ENCODE data around the gene PRR14L. TPM values are rescaled to one million over a fixed set of nuclear protein-coding genes. Genes with fewer than 3 reads are reported as not detected.
"Not testable (repeated sequence)": the region's sequence is repeated elsewhere in the genome, so short reads cannot be mapped to it uniquely, and the experiment has no call there.

PRR14L gene
- polyA plus RNA-seq, 1 of the 3 experiments (the other 2 are of a cell fraction) = 5.9 TPM

DNA sequence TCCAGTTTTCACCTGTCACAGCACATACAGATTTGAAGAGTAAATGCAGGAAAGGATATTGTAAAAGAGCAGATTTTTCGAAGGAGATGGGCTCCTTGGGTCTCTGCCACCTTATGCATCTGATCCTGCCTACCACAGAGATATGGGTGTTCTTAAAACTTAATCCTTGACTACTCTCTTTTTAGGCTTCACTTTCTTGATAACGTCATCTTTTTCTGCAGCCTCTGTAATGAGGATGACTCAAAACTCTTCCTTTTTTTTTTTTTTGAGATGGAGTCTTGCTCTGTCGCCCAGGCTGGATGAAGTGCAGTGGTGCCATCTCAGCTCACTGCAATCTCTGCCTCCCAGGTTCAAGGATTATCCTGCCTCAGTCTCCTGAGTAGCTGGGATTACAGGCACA is 7.8 kb downstream of the PRR14L start:
- no peak for TF ChIP-seq SMC3 (IDR thresholded peaks at IDR 0.05; ENCODE audit: low read depth, low read length)
- TF ChIP-seq, protein P1, sequence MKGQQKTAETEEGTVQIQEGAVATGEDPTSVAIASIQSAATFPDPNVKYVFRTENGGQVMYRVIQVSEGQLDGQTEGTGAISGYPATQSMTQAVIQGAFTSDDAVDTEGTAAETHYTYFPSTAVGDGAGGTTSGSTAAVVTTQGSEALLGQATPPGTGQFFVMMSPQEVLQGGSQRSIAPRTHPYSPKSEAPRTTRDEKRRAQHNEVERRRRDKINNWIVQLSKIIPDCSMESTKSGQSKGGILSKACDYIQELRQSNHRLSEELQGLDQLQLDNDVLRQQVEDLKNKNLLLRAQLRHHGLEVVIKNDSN (IDR thresholded peaks at IDR 0.05; ENCODE audit: borderline replicate concordance, low read depth) = no peak
- no peak for TF ChIP-seq NFIC (IDR thresholded peaks at IDR 0.05; ENCODE audit: borderline replicate concordance)
- no peak for TF ChIP-seq RAD21 (IDR thresholded peaks at IDR 0.05; ENCODE audit: low read length)
- Histone ChIP-seq H3K4me1 (ENCODE audit: control insufficient read depth in 1 of 2, insufficient read depth in 2 of 2, low read depth in 1 of 2, low read length in 1 of 2) (no peaks in the 10 kb centered on the region; a peak in 2 of 4 replicates), H3K27ac (ENCODE audit: low read depth in 2 of 2, low read length in 1 of 2) (no peak overlapping the region), H3K79me2 (ENCODE audit: insufficient read depth) (peaks cover 98% of the 10 kb centered on the region), H2AFZ (ENCODE audit: low read depth) (no peak overlapping the region), H3F3A (replicated peaks; ENCODE audit: insufficient read depth) (peaks cover 3% of the 10 kb centered on the region), H3K9me2 (no peaks in the 10 kb centered on the region), H3K4me2 (no peak overlapping the region), H3K9me3 (no peaks in the 10 kb centered on the region), H3K36me3 (replicated peaks in 1 of 2; ENCODE audit: control insufficient read depth in 1 of 2, insufficient read depth in 2 of 2, low read length in 1 of 2) (peaks cover 17 to 32% of the 10 kb centered on the region in 2 experiments), H4K20me1 (ENCODE audit: insufficient read depth) (peaks cover 17% of the 10 kb centered on the region; the same call in 1 of the 2 replicates), H3K27me3 (ENCODE audit: insufficient read depth) (no peaks in the 10 kb centered on the region), H3K4me3 (ENCODE audit: low read depth in 2 of 2, low read length in 1 of 2) (no peak overlapping the region), H3K9ac (no peak overlapping the region)
- CTCF ChIA-PET = no interaction called here
- DNase-seq = no peak
- POLR2A ChIA-PET = no interaction called here
- 90% methylated on average over 3 of the region's 3 CpGs for WGBS (ENCODE audit: low lambda C conversion rate)

DNA sequence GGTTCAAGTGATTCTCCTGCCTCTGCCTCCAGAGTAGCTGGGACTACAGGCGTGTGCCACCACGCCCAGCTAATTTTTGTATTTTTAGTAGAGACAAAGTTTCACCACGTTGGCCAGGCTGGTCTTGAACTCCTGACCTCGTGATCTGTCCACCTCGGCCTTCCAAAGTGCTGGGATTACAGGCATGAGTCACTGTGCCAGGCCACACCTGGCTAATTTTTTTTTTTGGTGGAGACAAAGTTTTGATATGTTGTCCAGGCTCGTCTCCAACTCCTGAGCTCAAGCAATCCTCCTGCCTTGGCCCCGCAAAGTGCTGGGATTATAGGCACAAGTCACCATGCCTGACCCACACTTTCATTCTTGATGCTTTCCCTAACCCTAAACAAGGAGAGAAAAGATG is 9.6 kb downstream of the PRR14L start:
- H3K9me2 ChIP-seq; H3K4me2 ChIP-seq; H3K27me3 ChIP-seq (ENCODE audit: insufficient read depth); H3K4me1 ChIP-seq (ENCODE audit: control insufficient read depth in 1 of 2, insufficient read depth in 2 of 2, low read depth in 1 of 2, low read length in 1 of 2); H3K9me3 ChIP-seq; H3K27ac ChIP-seq (ENCODE audit: low read depth in 2 of 2, low read length in 1 of 2); DNase-seq; CTCF ChIA-PET; H3K4me3 ChIP-seq (ENCODE audit: low read depth in 2 of 2, low read length in 1 of 2); H2AFZ ChIP-seq (ENCODE audit: low read depth); H3F3A ChIP-seq (replicated peaks; ENCODE audit: insufficient read depth); H3K9ac ChIP-seq; POLR2A ChIA-PET: not testable (repeated sequence)
- peaks cover 17 to 28% of the 10 kb centered on the region in 2 experiments for H3K36me3 ChIP-seq (replicated peaks in 1 of 2; ENCODE audit: control insufficient read depth in 1 of 2, insufficient read depth in 2 of 2, low read length in 1 of 2)
- WGBS (ENCODE audit: low lambda C conversion rate) = 85% methylated on average over 7 of the region's 7 CpGs
- H4K20me1 ChIP-seq (ENCODE audit: insufficient read depth) = peaks cover 17% of the 10 kb centered on the region; the same call in 1 of the 2 replicates
- peaks cover 100% of the 10 kb centered on the region for H3K79me2 ChIP-seq (ENCODE audit: insufficient read depth)

DNA sequence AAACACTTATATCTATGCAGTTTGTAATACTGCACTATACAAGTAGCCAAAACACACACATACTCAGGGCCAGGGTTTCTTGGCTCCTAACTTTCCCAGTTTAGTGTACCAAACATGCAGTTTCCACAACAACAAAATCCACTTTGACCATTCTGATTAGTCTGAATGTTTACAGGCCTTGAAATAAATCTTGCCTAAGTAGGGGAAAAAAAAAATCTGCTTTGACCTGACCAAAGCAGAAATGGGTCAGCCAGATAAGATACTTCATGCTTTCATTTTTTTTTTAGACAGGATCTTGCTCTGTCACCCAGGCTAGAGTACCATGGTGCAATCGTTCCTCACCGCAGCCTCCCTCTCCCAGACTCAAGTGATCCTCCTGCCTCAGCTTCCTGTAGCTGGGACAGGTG is 10.1 kb downstream of the PRR14L start:
- H3K9me2 ChIP-seq = no peaks in the 10 kb centered on the region
- peaks cover 0 to 7% of the 10 kb centered on the region in 2 experiments; a peak in 2 of 4 replicates for H3K4me1 ChIP-seq (ENCODE audit: control insufficient read depth in 1 of 2, insufficient read depth in 2 of 2, low read depth in 1 of 2, low read length in 1 of 2)
- no peak overlapping the region for H2AFZ ChIP-seq (ENCODE audit: low read depth)
- H3K27me3 ChIP-seq (ENCODE audit: insufficient read depth) = no peaks in the 10 kb centered on the region
- no peak overlapping the region for H3K27ac ChIP-seq (ENCODE audit: low read depth in 2 of 2, low read length in 1 of 2)
- H3K4me3 ChIP-seq (ENCODE audit: low read depth in 2 of 2, low read length in 1 of 2) = no peak overlapping the region
- WGBS (ENCODE audit: low lambda C conversion rate) = 96% methylated on average over 2 of the region's 2 CpGs
- H3F3A ChIP-seq (replicated peaks; ENCODE audit: insufficient read depth) = peaks cover 3% of the 10 kb centered on the region
- H3K9me3 ChIP-seq = no peaks in the 10 kb centered on the region
- H3K79me2 ChIP-seq (ENCODE audit: insufficient read depth) = peaks cover 100% of the 10 kb centered on the region
- H3K9ac ChIP-seq = no peak overlapping the region
- no peak overlapping the region for H3K4me2 ChIP-seq
- ChIA-PET CTCF (interaction anchor here (1.7 to 1.8 kb wide), 2 partner anchors 63 to 74 kb away, joined by 4 to 9 read pairs; no protein-coding TSS in a partner anchor), POLR2A (interaction anchor here (2.0 kb wide), 1 partner anchor 11 kb away, joined by 5 read pairs; the partner anchor contains the start of gene PRR14L)
- peaks cover 17 to 28% of the 10 kb centered on the region in 2 experiments for H3K36me3 ChIP-seq (replicated peaks in 1 of 2; ENCODE audit: control insufficient read depth in 1 of 2, insufficient read depth in 2 of 2, low read length in 1 of 2)
- peaks cover 18% of the 10 kb centered on the region; the same call in 1 of the 2 replicates for H4K20me1 ChIP-seq (ENCODE audit: insufficient read depth)
- no peak for DNase-seq
- TF ChIP-seq MXI1 (IDR thresholded peaks at IDR 0.05; ENCODE audit: low read depth, low read length) (no peak), TEAD4 (IDR thresholded peaks at IDR 0.05; ENCODE audit: borderline replicate concordance, insufficient read depth) (no peak), SMC3 (IDR thresholded peaks at IDR 0.05; ENCODE audit: low read depth, low read length) (no peak), RFX5 (IDR thresholded peaks at IDR 0.05; ENCODE audit: low read length) (no peak), PBX3 (IDR thresholded peaks at IDR 0.05) (no peak), TCF12 (IDR thresholded peaks at IDR 0.05) (no peak), EZH2phosphoT487 (IDR thresholded peaks at IDR 0.05; ENCODE audit: borderline replicate concordance, low read depth) (no peak), CHD2 (IDR thresholded peaks at IDR 0.05; ENCODE audit: low read length, partially characterized antibody) (no peak), MAX (IDR thresholded peaks at IDR 0.05; ENCODE audit: low read depth) (no peak), FOXJ3 (CRISPR knock-in tag; IDR thresholded peaks at IDR 0.05) (no peak), JUND (IDR thresholded peaks at IDR 0.05) (no peak), NRF1 (IDR thresholded peaks at IDR 0.05; ENCODE audit: low read depth, low read length) (no peak), TAF1 (IDR thresholded peaks at IDR 0.05; ENCODE audit: borderline replicate concordance, low read depth, low read length) (no peak), ZBTB33 (IDR thresholded peaks at IDR 0.05; ENCODE audit: borderline replicate concordance, low read depth) (no peak), POLR2AphosphoS5 (IDR thresholded peaks at IDR 0.05; ENCODE audit: low read depth, low read length) (no peak)
- TF ChIP-seq, protein P1 (IDR thresholded peaks at IDR 0.05; ENCODE audit: borderline replicate concordance, low read depth) = no peak
